IPS-20b (cell line): Measurements from ENCODE around the gene MVB12B.

Experiments used
- H3K27ac ChIP-seq: one replicate; pipeline ENCODE4 v1.5.1; 2013; ENCODE audit warnings: low read length
- H3K27me3 ChIP-seq: 2 replicates; pipeline ENCODE4 v1.6.1; 2013; ENCODE audit warnings: mild to moderate bottlenecking, low read length, inconsistent platforms; ENCODE audit not compliant: insufficient read depth
- H3K36me3 ChIP-seq: 2 replicates; pipeline ENCODE4 v1.6.1; 2013; ENCODE audit warnings: low read depth, mild to moderate bottlenecking, inconsistent platforms, low read length, moderate library complexity; ENCODE audit not compliant: insufficient read depth
- H3K4me1 ChIP-seq: 2 replicates; pipeline ENCODE4 v1.6.1; 2013; ENCODE audit warnings: mild to moderate bottlenecking, control low read depth, inconsistent platforms, low read length, moderate library complexity; ENCODE audit not compliant: insufficient read depth
- H3K4me3 ChIP-seq: 2 replicates; pipeline ENCODE4 v1.5.1; 2013; ENCODE audit warnings: mild to moderate bottlenecking, low read length, inconsistent platforms
- H3K9ac ChIP-seq: 2 replicates; pipeline ENCODE4 v1.6.1; 2013; ENCODE audit warnings: low read depth, mild to moderate bottlenecking, inconsistent platforms, low read length, moderate library complexity
- H3K9me3 ChIP-seq: 2 replicates; pipeline ENCODE4 v1.6.1; 2013; ENCODE audit warnings: mild to moderate bottlenecking, low read depth, low read length, inconsistent platforms; ENCODE audit not compliant: insufficient read depth

The MVB12B gene

GRCh38 chr9:126401581-126401980, 75.0 kb downstream of the MVB12B start:
- H3K27ac ChIP-seq, result no peak overlapping the region
- H3K9ac ChIP-seq, result no peak overlapping the region
- peaks cover 7% of the 10 kb centered on the region for H3K4me1 ChIP-seq
- no peaks in the 10 kb centered on the region for H3K27me3 ChIP-seq
- no peaks in the 10 kb centered on the region for H3K36me3 ChIP-seq
- H3K9me3 ChIP-seq, result no peaks in the 10 kb centered on the region
- H3K4me3 ChIP-seq, result no peak overlapping the region

GRCh38 chr9:126403397-126403796, 76.8 kb downstream of the MVB12B start:
- Histone ChIP-seq H3K4me1 (peaks cover 23% of the 10 kb centered on the region), H3K27me3 (no peaks in the 10 kb centered on the region), H3K4me3 (no peak overlapping the region), H3K27ac (no peak overlapping the region), H3K9me3 (no peaks in the 10 kb centered on the region), H3K36me3 (no peaks in the 10 kb centered on the region), H3K9ac (no peak overlapping the region)

- H3K4me3 ChIP-seq, result no peak overlapping the region
- no peaks in the 10 kb centered on the region for H3K9me3 ChIP-seq
- H3K36me3 ChIP-seq, result no peaks in the 10 kb centered on the region
- H3K4me1 ChIP-seq, result peaks cover 23% of the 10 kb centered on the region
- no peaks in the 10 kb centered on the region for H3K27me3 ChIP-seq
- no peak overlapping the region for H3K27ac ChIP-seq
- no peak overlapping the region for H3K9ac ChIP-seq
Observed at GRCh38 chr9:126404459-126404858, 77.8 kb downstream of the MVB12B start.

- H3K4me3 ChIP-seq, result no peak overlapping the region
- H3K36me3 ChIP-seq, result no peaks in the 10 kb centered on the region
- peaks cover 23% of the 10 kb centered on the region for H3K4me1 ChIP-seq
- H3K27me3 ChIP-seq, result no peaks in the 10 kb centered on the region
- H3K9ac ChIP-seq, result no peak overlapping the region
- H3K9me3 ChIP-seq, result no peaks in the 10 kb centered on the region
- H3K27ac ChIP-seq, result no peak overlapping the region
Observed at GRCh38 chr9:126406075-126406667, 79.5 kb downstream of the MVB12B start.

- Histone ChIP-seq H3K27me3 (no peaks in the 10 kb centered on the region), H3K36me3 (no peaks in the 10 kb centered on the region), H3K4me3 (no peak overlapping the region), H3K27ac (no peak overlapping the region), H3K9ac (no peak overlapping the region), H3K9me3 (no peaks in the 10 kb centered on the region), H3K4me1 (peaks cover 23% of the 10 kb centered on the region)
Observed at GRCh38 chr9:126407114-126407870, 80.7 kb downstream of the MVB12B start.

GRCh38 chr9:126408004-126408403, 81.4 kb downstream of the MVB12B start:
- H3K36me3 ChIP-seq, result no peaks in the 10 kb centered on the region
- H3K27ac ChIP-seq, result no peak overlapping the region
- no peaks in the 10 kb centered on the region for H3K27me3 ChIP-seq
- no peak overlapping the region for H3K4me3 ChIP-seq
- H3K4me1 ChIP-seq, result peaks cover 23% of the 10 kb centered on the region
- H3K9ac ChIP-seq, result no peak overlapping the region
- no peaks in the 10 kb centered on the region for H3K9me3 ChIP-seq

- Histone ChIP-seq H3K27ac (no peak overlapping the region), H3K9ac (no peak overlapping the region), H3K9me3 (no peaks in the 10 kb centered on the region), H3K4me3 (no peak overlapping the region), H3K36me3 (no peaks in the 10 kb centered on the region), H3K4me1 (peaks cover 23% of the 10 kb centered on the region), H3K27me3 (no peaks in the 10 kb centered on the region)
Observed at GRCh38 chr9:126410229-126410628, 83.6 kb downstream of the MVB12B start.

- H3K36me3 ChIP-seq, result no peaks in the 10 kb centered on the region
- H3K4me3 ChIP-seq, result no peak overlapping the region
- H3K9ac ChIP-seq, result no peak overlapping the region
- peaks cover 18% of the 10 kb centered on the region for H3K4me1 ChIP-seq
- no peaks in the 10 kb centered on the region for H3K27me3 ChIP-seq
- H3K27ac ChIP-seq, result no peak overlapping the region
- H3K9me3 ChIP-seq, result no peaks in the 10 kb centered on the region
Observed at GRCh38 chr9:126411225-126411947, 84.8 kb downstream of the MVB12B start.

- H3K9ac ChIP-seq, result no peak overlapping the region
- no peak overlapping the region for H3K4me3 ChIP-seq
- no peaks in the 10 kb centered on the region for H3K36me3 ChIP-seq
Observed at GRCh38 chr9:126411948-126412284, 85.3 kb downstream of the MVB12B start.

GRCh38 chr9:126412905-126413304, 86.3 kb downstream of the MVB12B start:
- Histone ChIP-seq H3K36me3 (no peaks in the 10 kb centered on the region), H3K4me1 (peaks cover 7% of the 10 kb centered on the region), H3K27me3 (no peaks in the 10 kb centered on the region), H3K4me3 (no peak overlapping the region), H3K9me3 (no peaks in the 10 kb centered on the region), H3K27ac (no peak overlapping the region), H3K9ac (no peak overlapping the region)

More at GRCh38 chr9:126411948-126412284, 85.3 kb downstream of the MVB12B start:
- no peak overlapping the region for H3K27ac ChIP-seq
- H3K4me1 ChIP-seq, result peaks cover 13% of the 10 kb centered on the region
- H3K9me3 ChIP-seq, result no peaks in the 10 kb centered on the region
- no peaks in the 10 kb centered on the region for H3K27me3 ChIP-seq

GRCh38 chr9:126413391-126414068, 86.9 kb downstream of the MVB12B start:
- Histone ChIP-seq H3K4me3 (no peak overlapping the region), H3K27me3 (no peaks in the 10 kb centered on the region), H3K27ac (no peak overlapping the region), H3K36me3 (no peaks in the 10 kb centered on the region), H3K9me3 (no peaks in the 10 kb centered on the region), H3K9ac (no peak overlapping the region), H3K4me1 (peaks cover 3% of the 10 kb centered on the region)
